HepG2 (cell line): Measurements from ENCODE around the gene MRPL20. TPM values are rescaled to one million over a fixed set of nuclear protein-coding genes. Genes with fewer than 3 reads are reported as not detected.
A peak's percentile ranks its signal among the peaks of the same experiment; 100 is the strongest.

Experiments used
- AGO1 ChIP-seq: fragments of 200-400 bp; formaldehyde crosslinking; IDR thresholded peaks from 2 replicates; pipeline ENCODE4 v1.6.1; 2017; ENCODE audit warnings: mild to moderate bottlenecking, low read depth, low read length, moderate library complexity; ENCODE audit not compliant: poor library complexity, severe bottlenecking
- AGO2 ChIP-seq: fragments of 200-400 bp; formaldehyde crosslinking; optimal IDR thresholded peaks from 2 replicates; pipeline ENCODE3; 2017; ENCODE audit warnings: mild to moderate bottlenecking, low read depth, low read length, moderate library complexity
- ASH2L ChIP-seq: fragments of 300-600, 200-600 bp; sonication (generic); IDR thresholded peaks from 2 replicates; pipeline ENCODE4 v1.7.0; 2017; ENCODE audit warnings: low read depth, mild to moderate bottlenecking, moderate library complexity, mixed read lengths, low read length; ENCODE audit not compliant: insufficient read length
- CCDC6 ChIP-seq: sonication (generic); formaldehyde crosslinking; IDR thresholded peaks from 2 replicates; pipeline ENCODE4 v1.8.1; 2022; ENCODE audit warnings: mild to moderate bottlenecking, missing genetic modification reagents, moderate library complexity
- MEIS1 ChIP-seq: sonication (generic); formaldehyde crosslinking; IDR thresholded peaks from 2 replicates; pipeline ENCODE4 v1.9.0; 2021; ENCODE audit warnings: mild to moderate bottlenecking, missing genetic modification reagents, moderate library complexity, borderline replicate concordance
- PHB2 ChIP-seq: fragments of 450-650 bp; IDR thresholded peaks from 2 replicates; pipeline ENCODE4 v1.6.1; 2018; ENCODE audit not compliant: partially characterized antibody
- SSRP1 ChIP-seq: IDR thresholded peaks from 2 replicates; pipeline ENCODE4 v1.6.1; 2016; ENCODE audit warnings: control low read depth
- TBX2 ChIP-seq: sonication (generic); formaldehyde crosslinking; IDR thresholded peaks from 2 replicates; pipeline ENCODE4 v1.5.0; 2020; ENCODE audit warnings: missing genetic modification reagents, mild to moderate bottlenecking, borderline replicate concordance
- ZBTB33 ChIP-seq: sonication (generic); formaldehyde crosslinking; IDR thresholded peaks from 2 replicates; pipeline ENCODE4 v1.4.0; 2020; ENCODE audit warnings: missing genetic modification reagents
- ZBTB40 ChIP-seq, 2 experiments: fragments of 450-650 bp in 1 of 2; sonication (generic) in 1 of 2; formaldehyde crosslinking in 1 of 2; IDR thresholded peaks; 2 replicates each; pipeline versions ENCODE4 v1.6.1 to v1.8.0; 2016 to 2022; ENCODE audit warnings: antibody characterized with exemption in 1 of 2, mild to moderate bottlenecking in 1 of 2, missing genetic modification reagents in 1 of 2
- ZNF234 ChIP-seq: sonication (generic); formaldehyde crosslinking; conservative IDR thresholded peaks from 2 replicates; pipeline ENCODE4 v1.5.1; 2020; ENCODE audit warnings: mild to moderate bottlenecking, missing genetic modification reagents
- ZNF331 ChIP-seq: sonication (generic); formaldehyde crosslinking; IDR thresholded peaks from 2 replicates; pipeline ENCODE4 v1.4.0; 2020; ENCODE audit warnings: missing genetic modification reagents
- ZNF550 ChIP-seq: sonication (generic); formaldehyde crosslinking; IDR thresholded peaks from 2 replicates; pipeline ENCODE4 v1.4.0; 2020; ENCODE audit warnings: mild to moderate bottlenecking, missing genetic modification reagents, borderline replicate concordance
- ZNF562 ChIP-seq: sonication (generic); formaldehyde crosslinking; IDR thresholded peaks from 2 replicates; pipeline ENCODE4 v1.8.0; 2022; ENCODE audit warnings: missing genetic modification reagents, borderline replicate concordance
- ZNF563 ChIP-seq: sonication (generic); formaldehyde crosslinking; IDR thresholded peaks from 2 replicates; pipeline ENCODE4 v1.8.0; 2022; ENCODE audit warnings: mild to moderate bottlenecking, moderate library complexity, missing genetic modification reagents
- ZNF724P ChIP-seq: sonication (generic); formaldehyde crosslinking; IDR thresholded peaks from 2 replicates; pipeline ENCODE4 v1.8.0; 2022; ENCODE audit warnings: missing genetic modification reagents, borderline replicate concordance
- ZNF75D ChIP-seq: sonication (generic); formaldehyde crosslinking; IDR thresholded peaks from 2 replicates; pipeline ENCODE4 v1.8.1; 2023; ENCODE audit warnings: missing genetic modification reagents, mild to moderate bottlenecking, borderline replicate concordance
- polyA plus RNA-seq, 8 experiments: library from polyadenylated mRNA; depleted of rRNA in 3 of 8; stranded (reverse) in 7 of 8; unstranded in 1 of 8; fragments of >200 nt; fragmentation: Illumina TruSeq in 4 of 8; extraction: Trizol in 4 of 8; gene quantifications; 2 replicates each; pipeline versions ENCODE4 v1.2.1 to v1.2.3, GENCODE V29; 2011 to 2016; ENCODE audit warnings: low read depth in 4 of 8, missing spikeins in 1 of 8, mixed read lengths in 1 of 8; ENCODE audit not compliant: insufficient read depth in 1 of 8
- total RNA-seq, 5 experiments: library from RNA; depleted of rRNA; stranded (reverse); fragments of >200 nt; fragmentation: Illumina TruSeq; extraction: Trizol; gene quantifications; 2 replicates each; pipeline ENCODE4 v1.2.3, GENCODE V29; 2016; ENCODE audit warnings: low read depth in 1 of 5

Gene MRPL20
- total and polyA plus RNA-seq, 2 of the 13 experiments (the other 11 are each of a cell fraction or from before 2014, with no cell fraction given), result 59.2 to 127 TPM

GRCh38 chr1:1399872-1400575 is 7.1 kb downstream of the MRPL20 start (continued):
- TF ChIP-seq ASH2L (no peak), ZNF563 (CRISPR knock-in tag) (0 out of 2 replicates have a peak, but pooled peaks have one; percentile 32), CCDC6 (CRISPR knock-in tag) (no peak), ZNF234 (CRISPR knock-in tag) (0 out of 2 replicates have a peak, but pooled peaks have one; percentile 30), AGO2 (peak; percentile 82), MEIS1 (CRISPR knock-in tag) (no peak), ZBTB40 (IDR thresholded peaks at IDR 0.05) (no peak), ZBTB40 (CRISPR knock-in tag; IDR thresholded peaks at IDR 0.05) (no peak), ZNF331 (no peak), ZNF550 (peak; percentile 88; the same call in 1 of the 2 replicates), SSRP1 (CRISPR knock-in tag) (peak; percentile 93), PHB2 (no peak), TBX2 (CRISPR knock-in tag) (0 out of 2 replicates have a peak, but pooled peaks have one; percentile 10), AGO1 (peak; percentile 37), ZNF75D (CRISPR knock-in tag) (0 out of 2 replicates have a peak, but pooled peaks have one; percentile 60), ZBTB33 (CRISPR knock-in tag) (no peak), ZNF562 (no peak), ZNF724P (CRISPR knock-in tag) (peak; percentile 3; the same call in 1 of the 2 replicates)
